LNCaP clone FGC (cell line): ENCODE measurements around the gene BTRC.

Experiments
- DNase-seq: peaks from one replicate; pipeline ENCODE4 v3.0.0-alpha.2; 2011; ENCODE audit warnings: low read depth
- H3K4me3 ChIP-seq: 2 replicates; pipeline ENCODE4 v1.5.1; 2011; ENCODE audit warnings: mild to moderate bottlenecking, low read depth, low read length, control low read depth
- CTCF ChIP-seq: IDR thresholded peaks from 2 replicates; pipeline ENCODE4 v1.5.1; 2012; ENCODE audit warnings: mild to moderate bottlenecking; ENCODE audit not compliant: control insufficient read depth, insufficient read depth; ENCODE audit errors: extremely low read depth

The BTRC gene

GRCh38 chr10:101353692-101354327 is at the start of gene BTRC:
TSS of gene BTRC (plus strand) at chr10:101354165. CDS start at chr10:101354181, 16 bp downstream.
- peak; percentile 95 for DNase-seq
- peak within 1 kb of the TSS; percentile 66 for H3K4me3 ChIP-seq
- no peak for TF ChIP-seq CTCF

- no peak overlapping the region for H3K4me3 ChIP-seq
- TF ChIP-seq CTCF = no peak
- DNase-seq = no peak
Observed at GRCh38 chr10:101304316-101304715, 49.6 kb upstream of the BTRC start.

GRCh38 chr10:101305320-101306241 is 48.4 kb upstream of the BTRC start:
- H3K4me3 ChIP-seq = no peak overlapping the region
- DNase-seq = no peak
- TF ChIP-seq CTCF = no peak

GRCh38 chr10:101308051-101308450 is 45.9 kb upstream of the BTRC start:
- DNase-seq = no peak
- no peak for TF ChIP-seq CTCF

GRCh38 chr10:101310529-101311184 is 43.3 kb upstream of the BTRC start:
- TF ChIP-seq CTCF = no peak
- no peak for DNase-seq
- no peak overlapping the region for H3K4me3 ChIP-seq

More at GRCh38 chr10:101308051-101308450, 45.9 kb upstream of the BTRC start:
- no peak overlapping the region for H3K4me3 ChIP-seq

- H3K4me3 ChIP-seq = no peak overlapping the region
- TF ChIP-seq CTCF = no peak
- no peak for DNase-seq
Observed at GRCh38 chr10:101311185-101312066, 42.5 kb upstream of the BTRC start.
